Retinal pigment epithelial cell (primary cell): ENCODE measurements around the gene NECTIN4.
"Not testable (repeated sequence)": the region's sequence is repeated elsewhere in the genome, so short reads cannot be mapped to it uniquely, and the experiment has no call there.

Source experiments
- DNase-seq: peaks from one replicate; pipeline ENCODE4 v3.0.0-alpha.2; 2010; ENCODE audit warnings: low read depth
- H3K4me3 ChIP-seq: 2 replicates; pipeline ENCODE4 v1.5.1; 2011; ENCODE audit warnings: mild to moderate bottlenecking, low read length, control low read depth, moderate library complexity
- TF ChIP-seq, protein P1 (sequence below): conservative IDR thresholded peaks from 2 replicates; pipeline ENCODE4 v1.5.1; 2011; ENCODE audit warnings: low read depth, low read length, control low read depth, inconsistent platforms

Gene NECTIN4

GRCh38 chr1:161069731-161070270 lies 19.6 kb downstream of the NECTIN4 start, which contains the start of gene ARHGAP30:
Gene ARHGAP30, minus strand, starts transcription at chr1:161069891. Its CDS starts 267 bp downstream, at chr1:161069624.
- H3K4me3 ChIP-seq = no peak within 1 kb of the TSS
- TF ChIP-seq, protein P1, sequence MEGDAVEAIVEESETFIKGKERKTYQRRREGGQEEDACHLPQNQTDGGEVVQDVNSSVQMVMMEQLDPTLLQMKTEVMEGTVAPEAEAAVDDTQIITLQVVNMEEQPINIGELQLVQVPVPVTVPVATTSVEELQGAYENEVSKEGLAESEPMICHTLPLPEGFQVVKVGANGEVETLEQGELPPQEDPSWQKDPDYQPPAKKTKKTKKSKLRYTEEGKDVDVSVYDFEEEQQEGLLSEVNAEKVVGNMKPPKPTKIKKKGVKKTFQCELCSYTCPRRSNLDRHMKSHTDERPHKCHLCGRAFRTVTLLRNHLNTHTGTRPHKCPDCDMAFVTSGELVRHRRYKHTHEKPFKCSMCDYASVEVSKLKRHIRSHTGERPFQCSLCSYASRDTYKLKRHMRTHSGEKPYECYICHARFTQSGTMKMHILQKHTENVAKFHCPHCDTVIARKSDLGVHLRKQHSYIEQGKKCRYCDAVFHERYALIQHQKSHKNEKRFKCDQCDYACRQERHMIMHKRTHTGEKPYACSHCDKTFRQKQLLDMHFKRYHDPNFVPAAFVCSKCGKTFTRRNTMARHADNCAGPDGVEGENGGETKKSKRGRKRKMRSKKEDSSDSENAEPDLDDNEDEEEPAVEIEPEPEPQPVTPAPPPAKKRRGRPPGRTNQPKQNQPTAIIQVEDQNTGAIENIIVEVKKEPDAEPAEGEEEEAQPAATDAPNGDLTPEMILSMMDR = no peak
- DNase-seq = no peak

DNA sequence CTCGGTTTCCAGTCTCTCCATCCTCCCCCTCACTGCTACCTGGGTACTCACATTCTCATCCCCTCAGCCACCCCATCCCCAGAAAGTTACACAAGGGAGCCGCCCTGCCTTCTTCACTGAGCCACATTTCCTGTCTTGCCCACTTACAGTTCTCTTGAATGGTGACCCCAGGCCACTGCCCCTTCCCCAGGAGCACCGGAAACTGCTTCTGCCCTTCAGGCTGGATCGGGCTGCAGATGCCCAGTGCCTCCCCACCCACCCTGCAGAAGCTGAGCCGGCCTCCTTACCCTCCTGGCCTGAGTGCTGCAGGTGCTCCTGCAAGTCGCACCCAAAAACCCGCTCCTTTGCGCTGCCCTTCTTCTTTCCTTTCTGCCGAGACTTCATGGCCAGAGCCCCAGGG lies 20.1 kb downstream of the NECTIN4 start:
- H3K4me3 ChIP-seq = no peak overlapping the region
- no peak for DNase-seq
- TF ChIP-seq, protein P1 = no peak

- H3K4me3 ChIP-seq = no peak overlapping the region
- TF ChIP-seq, protein P1 = no peak
- DNase-seq = no peak
Observed at GRCh38 chr1:161068306-161069234, 20.8 kb downstream of the NECTIN4 start.

DNA sequence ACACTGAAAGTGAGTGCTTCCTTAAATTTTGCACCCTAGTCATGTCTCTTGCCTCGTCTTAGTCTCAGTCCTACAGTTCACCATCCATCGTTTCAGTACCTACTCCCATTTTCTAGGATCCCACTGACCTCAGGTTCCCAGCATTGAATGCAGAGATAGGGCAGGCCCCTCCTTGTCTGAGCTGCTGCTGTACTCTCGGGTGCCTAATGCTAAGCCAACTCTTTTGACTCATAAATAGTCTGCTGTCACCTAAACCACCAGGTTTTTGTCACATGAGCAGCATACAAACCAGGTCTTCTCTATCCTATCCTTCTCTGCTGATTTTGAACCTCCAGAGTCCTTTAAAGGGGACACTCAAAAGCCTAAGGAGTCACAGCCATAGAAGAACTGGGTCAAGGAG lies 22.7 kb downstream of the NECTIN4 start:
- no peak for DNase-seq
- no peak overlapping the region for H3K4me3 ChIP-seq
- TF ChIP-seq, protein P1 = no peak

- not testable (repeated sequence) for H3K4me3 ChIP-seq, DNase-seq
Observed at GRCh38 chr1:161065681-161066080, 23.7 kb downstream of the NECTIN4 start.

DNA sequence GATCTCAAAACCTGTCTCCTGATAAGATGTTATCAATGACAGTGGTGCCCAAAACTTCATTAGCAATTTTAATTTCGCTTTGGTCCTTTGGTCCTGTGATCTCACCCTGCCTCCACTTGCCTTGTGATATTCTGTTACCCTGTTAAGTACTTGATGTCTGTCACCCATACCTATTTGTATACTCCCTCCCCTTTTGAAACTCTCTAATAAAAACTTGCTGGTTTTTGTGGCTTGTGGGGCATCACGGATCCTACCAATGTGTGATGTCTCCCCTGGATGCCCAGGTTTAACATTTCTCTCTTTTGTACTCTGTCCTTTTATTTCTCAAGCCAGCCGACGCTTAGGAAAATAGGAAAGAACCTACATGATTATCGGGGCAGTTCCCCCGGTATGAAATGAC lies 25.4 kb downstream of the NECTIN4 start:
- not testable (repeated sequence) for DNase-seq, H3K4me3 ChIP-seq

- no peak for DNase-seq
- no peak overlapping the region for H3K4me3 ChIP-seq
- TF ChIP-seq, protein P1 = no peak
Observed at GRCh38 chr1:161061419-161061818, 27.9 kb downstream of the NECTIN4 start.

DNA sequence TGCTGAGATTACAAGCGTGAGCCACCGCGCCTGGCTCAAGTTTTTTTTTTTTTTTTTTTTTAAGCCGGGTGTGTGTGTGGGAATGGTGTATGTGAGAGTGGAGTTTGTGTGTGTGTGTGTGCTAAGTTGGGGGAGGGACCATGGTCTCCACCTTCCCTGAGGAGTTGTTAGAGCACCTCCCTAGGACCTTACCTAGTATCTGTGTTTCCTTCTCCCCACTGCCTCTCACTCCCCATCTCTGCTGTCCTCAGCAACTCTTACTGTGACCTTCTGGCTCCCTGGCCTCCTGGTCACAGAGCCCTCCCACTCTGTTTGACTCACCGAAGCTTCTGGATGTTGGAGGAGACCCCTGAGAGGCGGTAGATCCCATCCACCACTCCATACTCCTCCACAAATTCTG lies 30.1 kb downstream of the NECTIN4 start:
- DNase-seq = no peak
- no peak overlapping the region for H3K4me3 ChIP-seq
- TF ChIP-seq, protein P1 = no peak
